ENCODE measurements around the gene EFNA5. TPM values are rescaled to one million over a fixed set of nuclear protein-coding genes. Genes with fewer than 3 reads are reported as not detected.

The EFNA5 gene
- total RNA-seq, 1 experiment from 2014 or later: 0.22 TPM

- intact Hi-C loops (cut with micrococcal nuclease): no loop called here
Observed at GRCh38 chr5:107619781-107620180, 51.0 kb downstream of the EFNA5 start.

More at GRCh38 chr5:107619781-107620180, 51.0 kb downstream of the EFNA5 start:
- RAD21 ChIA-PET (ENCODE audit: low non-redundant PET in 1 of 2, low total read pairs in 2 of 2, uncharacterized antibody in 2 of 2, unreplicated experiment in 2 of 2): no interaction called here
- Histone ChIP-seq H3K9me3 (ENCODE audit: control insufficient read depth in 1 of 2, insufficient read depth in 1 of 2, low read depth in 1 of 2, low read length in 2 of 2) (no peaks in the 10 kb centered on the region), H3K36me3 (ENCODE audit: control insufficient read depth in 1 of 2, insufficient read depth in 2 of 2, low read length in 2 of 2) (no peaks in the 10 kb centered on the region), H3K4me2 (ENCODE audit: low read length) (no peak overlapping the region), H3K4me1 (ENCODE audit: control insufficient read depth in 1 of 2, insufficient read depth in 2 of 2, low read length in 2 of 2) (no peaks in the 10 kb centered on the region), H3K9me2 (ENCODE audit: insufficient read depth) (no peaks in the 10 kb centered on the region), H3K27me3 (ENCODE audit: insufficient read depth, low read length) (no peaks in the 10 kb centered on the region), H3K4me3 (replicated peaks in 1 of 2; ENCODE audit: low read depth in 1 of 2, low read length in 2 of 2) (no peak overlapping the region), H4K20me1 (ENCODE audit: insufficient read depth) (no peaks in the 10 kb centered on the region), H2AFZ (ENCODE audit: low read depth, low read length, poor library complexity, severe bottlenecking) (no peak overlapping the region), H3K79me2 (ENCODE audit: insufficient read depth, low read length) (no peaks in the 10 kb centered on the region), H3K9ac (ENCODE audit: low read length) (no peak overlapping the region), H3K27ac (ENCODE audit: low read depth, low read length) (no peak overlapping the region)
- CTCF ChIA-PET: no interaction called here
- DNase-seq (ENCODE audit: low read depth, low spot score) (no peak), ATAC-seq (no peak)
- BruUV-seq (replicated peaks): no TSS peak
- TF ChIP-seq MAX (IDR thresholded peaks at IDR 0.05) (no peak), ZNF274 (IDR thresholded peaks at IDR 0.05; ENCODE audit: low read depth, low read length) (no peak), FOSL1 (IDR thresholded peaks at IDR 0.05; ENCODE audit: low read depth) (no peak), RAD21 (IDR thresholded peaks at IDR 0.05; ENCODE audit: low read depth) (no peak), CTCF (IDR thresholded peaks at IDR 0.05 in 2 of 3, conservative IDR thresholded peaks at IDR 0.05 in 1 of 3; ENCODE audit: borderline replicate concordance in 1 of 3, insufficient read depth in 1 of 3, low read depth in 2 of 3, low read length in 2 of 3) (no peak), SIN3A (IDR thresholded peaks at IDR 0.05; ENCODE audit: low read depth) (no peak), SP1 (IDR thresholded peaks at IDR 0.05; ENCODE audit: low read depth) (no peak), ELF1 (IDR thresholded peaks at IDR 0.05; ENCODE audit: borderline replicate concordance, low read depth) (no peak), POLR2AphosphoS5 (IDR thresholded peaks at IDR 0.05; ENCODE audit: low read depth, low read length) (no peak), POLR2A (IDR thresholded peaks at IDR 0.05; ENCODE audit: borderline replicate concordance, extremely low read depth, insufficient read depth, insufficient read length) (no peak), ZBTB33 (IDR thresholded peaks at IDR 0.05; ENCODE audit: extremely low read depth, insufficient replicate concordance, low read length) (no peak), CBX3 (IDR thresholded peaks at IDR 0.05; ENCODE audit: low read depth) (no peak), JUND (IDR thresholded peaks at IDR 0.05) (no peak), CEBPB (IDR thresholded peaks at IDR 0.05; ENCODE audit: low read depth) (no peak), EGR1 (IDR thresholded peaks at IDR 0.05; ENCODE audit: low read depth) (no peak), ATF3 (IDR thresholded peaks at IDR 0.05) (no peak), REST (IDR thresholded peaks at IDR 0.05; ENCODE audit: low read depth) (no peak), SRF (IDR thresholded peaks at IDR 0.05; ENCODE audit: low read depth) (no peak), ZFX (IDR thresholded peaks at IDR 0.05) (no peak)
- POLR2A ChIA-PET: no interaction called here
